Limb (tissue), 2 donors: Measurements from ENCODE around the gene SNAP29.
"Not testable (repeated sequence)": the region's sequence is repeated elsewhere in the genome, so short reads cannot be mapped to it uniquely, and the experiment has no call there.

Source experiments
- DNase-seq, 2 donors: peaks; one replicate each; pipeline ENCODE4 v3.0.0-alpha.2; 2016; ENCODE audit errors: extremely low spot score in 2 of 2

The SNAP29 gene

GRCh38 chr22:20834725-20835124 lies 24.1 kb upstream of the SNAP29 start:
- no peak for DNase-seq

- no peak for DNase-seq
These were observed 21.6 kb upstream of the SNAP29 start for GRCh38 chr22:20836987-20837823.

GRCh38 chr22:20839354-20839753 lies 19.5 kb upstream of the SNAP29 start:
- DNase-seq: not testable (repeated sequence)

- DNase-seq: no peak
These were observed 18.8 kb upstream of the SNAP29 start for GRCh38 chr22:20839837-20840645.

- DNase-seq: no peak
These were observed 18.0 kb upstream of the SNAP29 start for GRCh38 chr22:20840646-20841371.

- DNase-seq: no peak
These were observed 15.3 kb upstream of the SNAP29 start for GRCh38 chr22:20843501-20843900.

- no peak for DNase-seq
These were observed 14.5 kb upstream of the SNAP29 start for GRCh38 chr22:20844055-20845037.

GRCh38 chr22:20847318-20847822 lies 11.4 kb upstream of the SNAP29 start:
- DNase-seq: no peak

- no peak for DNase-seq
These were observed 6.7 kb upstream of the SNAP29 start for GRCh38 chr22:20852076-20852475.

- DNase-seq: no peak
These were observed 6.3 kb upstream of the SNAP29 start for GRCh38 chr22:20852503-20852902.

- DNase-seq: no peak
These were observed 5.6 kb upstream of the SNAP29 start for GRCh38 chr22:20853236-20853660.

GRCh38 chr22:20857247-20857643 lies 1.6 kb upstream of the SNAP29 start:
- no peak for DNase-seq

GRCh38 chr22:20857838-20858614 lies 781 bp upstream of the SNAP29 start:
- DNase-seq: peak; percentile 88 to 94

GRCh38 chr22:20859615-20860014 lies 808 bp downstream of the SNAP29 start:
- no peak for DNase-seq

- DNase-seq: no peak
These were observed 3.7 kb downstream of the SNAP29 start for GRCh38 chr22:20862540-20862939.

- DNase-seq: no peak
These were observed 4.6 kb downstream of the SNAP29 start for GRCh38 chr22:20863366-20863765.

GRCh38 chr22:20864186-20864908 lies 5.5 kb downstream of the SNAP29 start:
- no peak for DNase-seq

GRCh38 chr22:20865331-20865730 lies 6.5 kb downstream of the SNAP29 start:
- no peak for DNase-seq

GRCh38 chr22:20865875-20866445 lies 7.2 kb downstream of the SNAP29 start:
- DNase-seq: no peak
